A673 (cell line): ENCODE measurements around the gene EPAS1.

Source experiments
- CTCF ChIP-seq: fragments of 300-800, 200-600 bp; sonication (generic); conservative IDR thresholded peaks from 2 replicates; pipeline ENCODE4 v1.5.1; 2017; ENCODE audit warnings: low read depth, mild to moderate bottlenecking, antibody characterized with exemption, low read length, moderate library complexity, mixed read lengths
- EZH2 ChIP-seq: fragments of 200-600 bp; sonication (generic); IDR thresholded peaks from 2 replicates; pipeline ENCODE4 v1.6.1; 2017; ENCODE audit warnings: borderline replicate concordance, low read depth, mild to moderate bottlenecking, mixed read lengths, antibody characterized with exemption, low read length; ENCODE audit not compliant: poor library complexity, severe bottlenecking

- TF ChIP-seq CTCF (no peak), EZH2 (no peak)
Measured at GRCh38 chr2:46302005-46302695, 4.9 kb downstream of the EPAS1 start.
